ENCODE measurements around the gene BTBD3. TPM values are rescaled to one million over a fixed set of nuclear protein-coding genes. Genes with fewer than 3 reads are reported as not detected.

BTBD3 gene
- total RNA-seq: 1 to 10 TPM in 1 of 2 experiments, under 1 TPM in 1; 0.86 to 1.4 TPM
- polyA plus RNA-seq: 1 to 10 TPM in 1 of 3 donors, under 1 TPM in 2; 0.07 to 1.3 (median 0.65) TPM
- 0 to 6.3 (median 2.7) reads per million in 6 experiments for total RNA-seq

DNA sequence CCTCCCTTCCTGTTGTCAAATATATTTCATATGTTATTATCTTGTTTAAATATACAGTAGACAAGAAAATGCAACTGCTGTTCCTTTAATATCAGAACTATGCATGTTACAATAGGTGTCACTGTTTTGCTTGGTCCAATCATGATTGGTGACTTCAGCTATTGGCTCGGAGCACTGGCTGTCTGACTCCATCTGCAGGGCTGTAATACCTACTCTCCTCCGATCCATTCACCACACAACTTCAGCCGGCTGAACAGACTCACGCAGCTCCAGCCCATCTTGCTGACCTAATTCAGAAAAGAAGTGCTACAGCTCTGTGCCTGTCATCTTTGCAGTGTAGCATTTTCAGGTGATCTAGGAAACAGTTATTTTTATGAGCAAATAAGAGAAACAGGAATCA is at the start of gene BTBD3:
Gene BTBD3, plus strand, starts transcription at position 231 of the 400 bp plus-strand sequence. CDS start 383 bp downstream, outside the sequence.
- peak in 1 of 2 donors; percentile 22 for ATAC-seq
- no peak for DNase-seq

DNA sequence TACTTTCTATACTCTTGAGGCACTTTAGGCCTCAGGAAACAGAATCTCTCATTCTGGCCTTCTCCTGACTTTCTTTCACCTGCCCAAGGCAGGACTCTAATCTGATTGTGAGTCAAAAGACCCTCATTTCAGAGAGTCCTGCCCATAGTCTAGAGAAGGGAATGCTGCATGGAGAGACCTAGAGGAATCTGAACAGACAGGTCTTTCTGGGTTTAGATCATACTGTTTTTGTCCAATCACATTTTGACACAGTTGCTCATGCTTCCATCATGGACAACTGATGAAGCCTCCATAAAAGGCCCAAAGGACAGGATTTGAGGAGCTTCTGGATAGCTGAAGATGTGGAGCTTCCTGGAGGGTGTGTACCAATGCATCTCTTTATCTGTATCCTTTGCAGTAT is 48.1 kb upstream of the BTBD3 start:
- POLR2A ChIA-PET: no interaction called here
- peaks cover 0 to 7% (median 0%) of the 10 kb centered on the region in 9 donors for H3K9me3 Mint-ChIP-seq
- ATAC-seq (no peak), DNase-seq (no peak)
- peaks cover 0 to 19% (median 2%) of the 10 kb centered on the region in 5 donors for H3K27me3 Mint-ChIP-seq
- no peaks in the 10 kb centered on the region for H3K36me3 Mint-ChIP-seq
- H3K27ac Mint-ChIP-seq: no peak overlapping the region
- peaks cover 0 to 3% (median 0%) of the 10 kb centered on the region in 4 donors for H3K4me1 Mint-ChIP-seq
- H3K4me3 Mint-ChIP-seq: no peak overlapping the region

More for the DNA sequence above, at the start of gene BTBD3:
- Mint-ChIP-seq H3K27ac (no peak within 1 kb of the TSS), H3K4me3 (peak within 1 kb of the TSS in 4 of 10 donors; percentile 28 to 67 (median 34)), H3K4me1 (peaks cover 2 to 18% (median 10%) of the 10 kb centered on the region in 4 donors), H3K36me3 (no peaks in the 10 kb centered on the region), H3K27me3 (no peaks in the 10 kb centered on the region), H3K9me3 (no peaks in the 10 kb centered on the region)
- POLR2A ChIA-PET: no interaction called here

DNA sequence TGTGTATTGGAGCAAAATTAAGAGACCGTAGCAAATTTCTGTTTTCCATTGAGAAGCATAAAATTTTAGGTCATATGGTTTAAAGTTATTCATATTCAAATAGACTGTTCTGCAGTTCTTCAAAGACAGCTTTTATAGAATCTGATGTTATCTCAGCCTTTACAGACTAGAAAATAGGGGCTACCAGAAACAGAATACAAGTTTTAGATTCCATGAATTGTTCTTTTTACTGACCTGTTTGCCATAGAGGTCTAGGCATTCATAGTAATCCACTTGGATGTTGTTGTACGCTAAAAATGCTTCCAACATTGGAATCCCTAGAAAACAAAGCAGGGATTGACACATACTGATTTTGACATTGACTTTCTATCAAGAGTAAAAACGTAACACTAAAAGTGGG is 47.3 kb upstream of the BTBD3 start:
- H3K27ac Mint-ChIP-seq: no peak overlapping the region
- POLR2A ChIA-PET: no interaction called here
- H3K27me3 Mint-ChIP-seq: peaks cover 0 to 19% (median 1%) of the 10 kb centered on the region in 5 donors
- H3K36me3 Mint-ChIP-seq: no peaks in the 10 kb centered on the region
- no peak for ATAC-seq
- peaks cover 0 to 3% (median 0%) of the 10 kb centered on the region in 4 donors for H3K4me1 Mint-ChIP-seq
- DNase-seq: no peak
- no peak overlapping the region for H3K4me3 Mint-ChIP-seq
- peaks cover 0 to 7% (median under 1%) of the 10 kb centered on the region in 9 donors for H3K9me3 Mint-ChIP-seq

DNA sequence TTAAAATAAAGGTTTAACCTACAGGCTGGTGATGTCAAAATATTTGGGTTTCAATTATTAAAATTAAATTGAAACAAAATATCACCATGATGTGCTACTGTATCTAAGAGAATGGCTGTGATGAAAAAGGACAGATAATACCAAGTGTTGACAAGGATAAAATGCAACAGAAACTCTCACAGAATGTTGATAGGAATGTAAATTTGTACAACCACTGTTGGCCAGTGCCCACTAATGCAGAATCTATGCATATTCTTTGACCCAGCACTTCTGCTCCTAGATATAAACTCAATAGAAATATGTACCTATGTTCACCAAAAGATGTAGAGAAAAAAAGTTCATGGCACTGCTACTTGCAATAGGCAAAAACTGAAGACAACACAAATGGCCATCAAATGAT is 41.1 kb upstream of the BTBD3 start:
- peaks cover 1 to 23% (median 4%) of the 10 kb centered on the region in 5 donors for H3K27me3 Mint-ChIP-seq
- POLR2A ChIA-PET: no interaction called here
- H3K9me3 Mint-ChIP-seq: peaks cover 0 to 10% (median 2%) of the 10 kb centered on the region in 9 donors
- no peaks in the 10 kb centered on the region for H3K36me3 Mint-ChIP-seq
- H3K4me3 Mint-ChIP-seq: no peak overlapping the region
- peaks cover 0 to 3% (median 0%) of the 10 kb centered on the region in 4 donors for H3K4me1 Mint-ChIP-seq
- ATAC-seq: no peak
- DNase-seq: no peak
- no peak overlapping the region for H3K27ac Mint-ChIP-seq

DNA sequence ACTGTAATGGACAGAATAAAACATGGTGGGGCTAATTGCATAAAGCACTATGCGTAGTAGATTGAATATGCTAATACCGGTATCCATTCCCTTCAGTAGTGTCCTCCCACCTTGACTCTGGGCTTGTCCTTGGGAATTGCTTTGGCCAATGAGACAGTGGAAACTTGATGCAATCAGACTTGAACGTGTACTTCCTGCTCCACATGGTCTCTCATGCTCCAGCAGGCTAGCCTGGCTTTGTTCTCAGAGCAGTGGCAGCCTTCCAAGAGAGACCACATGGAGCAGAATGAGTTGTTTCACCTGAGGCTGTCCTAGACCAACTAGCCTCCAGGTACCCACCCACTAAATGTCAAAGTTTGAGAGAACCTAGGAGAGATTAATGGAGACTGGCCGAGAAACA is 37.0 kb upstream of the BTBD3 start:
- no peak for DNase-seq
- Mint-ChIP-seq H3K36me3 (no peaks in the 10 kb centered on the region), H3K4me1 (no peaks in the 10 kb centered on the region), H3K27me3 (peaks cover 1 to 7% (median 5%) of the 10 kb centered on the region in 5 donors), H3K27ac (no peak overlapping the region), H3K9me3 (peaks cover 0 to 7% (median 2%) of the 10 kb centered on the region in 9 donors), H3K4me3 (no peak overlapping the region)
- POLR2A ChIA-PET: no interaction called here
- no peak for ATAC-seq

DNA sequence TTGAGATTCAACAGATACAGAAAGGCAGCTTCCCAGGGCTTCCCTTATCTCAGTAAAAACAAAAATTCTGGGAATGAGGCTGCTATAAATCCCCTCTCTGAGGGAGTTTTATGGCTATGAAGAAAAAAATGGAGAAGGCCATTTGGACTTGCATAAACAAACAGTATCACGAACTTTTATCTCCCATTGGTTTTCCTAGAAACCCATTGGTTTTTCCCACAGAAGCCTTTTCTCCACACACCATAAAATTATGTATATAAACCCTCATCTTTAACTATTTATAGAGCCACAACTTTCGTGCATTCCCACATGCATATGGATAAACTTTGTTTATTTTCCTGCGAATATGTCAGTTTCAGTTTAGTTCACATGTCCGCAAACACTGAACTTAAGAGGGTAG is 36.2 kb upstream of the BTBD3 start:
- DNase-seq (no peak), ATAC-seq (no peak)
- Mint-ChIP-seq H3K36me3 (no peaks in the 10 kb centered on the region), H3K4me1 (no peaks in the 10 kb centered on the region), H3K4me3 (no peak overlapping the region), H3K27me3 (peaks cover 0 to 7% (median 5%) of the 10 kb centered on the region in 5 donors), H3K9me3 (peaks cover 0 to 6% (median 0%) of the 10 kb centered on the region in 9 donors), H3K27ac (no peak overlapping the region)
- POLR2A ChIA-PET: no interaction called here

DNA sequence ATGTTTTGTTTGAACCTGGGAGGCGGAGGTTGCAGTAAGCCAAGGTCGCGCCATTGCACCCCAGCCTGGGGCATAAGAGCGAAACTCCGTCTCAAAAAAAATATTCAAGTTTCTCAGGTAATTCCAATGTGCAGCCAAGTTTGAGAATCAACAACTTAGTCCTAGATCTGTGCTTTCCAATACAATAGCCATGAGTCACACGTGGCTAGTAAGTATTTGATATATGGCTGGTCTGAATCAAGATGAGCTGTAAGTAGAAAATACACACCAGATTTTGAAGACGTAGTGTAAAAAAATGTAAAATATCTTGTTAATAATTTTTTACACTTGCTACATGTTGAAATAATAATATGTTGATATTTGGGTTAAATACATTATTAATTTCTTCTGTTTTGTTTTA is 35.0 kb upstream of the BTBD3 start:
- DNase-seq (no peak), ATAC-seq (no peak)
- no peaks in the 10 kb centered on the region for H3K36me3 Mint-ChIP-seq
- POLR2A ChIA-PET: no interaction called here
- no peak overlapping the region for H3K27ac Mint-ChIP-seq
- H3K4me1 Mint-ChIP-seq: no peaks in the 10 kb centered on the region
- H3K9me3 Mint-ChIP-seq: peaks cover 0 to 6% (median 0%) of the 10 kb centered on the region in 9 donors
- peaks cover 0 to 17% (median 6%) of the 10 kb centered on the region in 5 donors for H3K27me3 Mint-ChIP-seq
- H3K4me3 Mint-ChIP-seq: no peak overlapping the region

DNA sequence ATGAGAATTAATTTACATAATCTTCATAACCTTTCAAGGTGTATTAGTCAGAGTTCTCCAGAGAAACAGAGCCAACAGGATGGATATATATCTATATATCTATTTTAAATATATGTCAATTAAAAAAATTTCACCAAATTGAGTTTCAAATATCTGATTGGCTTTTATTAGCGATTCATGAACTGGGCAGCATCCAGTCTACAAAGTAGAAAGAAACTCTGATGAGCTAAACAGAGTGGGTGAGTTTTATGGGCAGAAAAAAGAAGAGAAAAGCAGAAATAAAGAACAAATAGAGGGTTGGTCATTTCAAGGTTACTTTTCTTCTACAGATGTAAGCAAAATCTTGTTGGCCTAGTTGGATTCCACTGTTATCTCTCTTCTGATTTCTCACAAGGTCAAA is 29.0 kb upstream of the BTBD3 start:
- Mint-ChIP-seq H3K36me3 (peaks cover 0 to 5% (median 0%) of the 10 kb centered on the region in 3 donors), H3K4me3 (peak overlapping the region in 1 of 10 donors; percentile 24), H3K27ac (no peak overlapping the region)

DNA sequence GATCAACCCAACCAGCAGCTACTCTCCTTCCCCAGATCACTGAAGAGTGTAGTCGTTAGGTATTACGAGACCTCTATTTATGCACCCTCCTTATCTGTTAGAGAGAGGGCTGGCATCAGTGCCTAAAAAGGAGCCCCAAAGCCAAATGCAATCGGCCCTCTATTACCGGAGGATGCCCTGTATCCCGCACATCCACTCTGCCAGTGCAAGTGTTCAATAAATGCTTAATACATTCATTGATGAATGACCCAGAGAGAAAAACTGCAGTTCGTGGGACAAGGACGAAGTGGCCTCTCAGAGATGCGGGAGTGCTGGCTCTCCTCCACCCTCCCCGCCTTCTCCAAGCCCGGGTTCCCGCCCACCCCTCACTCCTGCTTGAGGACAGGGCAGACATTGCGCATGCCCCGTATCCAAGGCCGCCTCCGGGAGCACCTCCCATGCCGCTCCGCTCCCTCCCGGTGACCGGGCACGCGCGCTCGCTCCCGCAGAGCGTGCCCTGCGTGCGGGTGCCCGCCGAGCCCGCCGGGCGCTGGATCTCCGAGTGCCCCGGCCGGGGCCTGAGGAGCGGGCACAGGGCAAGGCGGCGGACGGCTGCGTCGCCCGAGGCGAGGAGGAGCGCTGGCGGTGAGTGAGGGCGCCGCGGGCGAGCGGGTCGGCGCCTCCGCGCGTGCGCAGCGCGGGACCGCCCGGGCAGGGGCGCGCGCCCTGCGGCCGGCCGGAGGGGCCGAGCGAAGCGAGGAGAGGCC is 27.2 kb upstream of the BTBD3 start:
- peak in 8 of 10 donors; percentile 2 to 65 (median 24) for DNase-seq

More for the DNA sequence above, 29.0 kb upstream of the BTBD3 start:
- peaks cover 6 to 39% (median 23%) of the 10 kb centered on the region in 5 donors for H3K27me3 Mint-ChIP-seq
- DNase-seq (no peak), ATAC-seq (no peak)
- H3K9me3 Mint-ChIP-seq: peaks cover 0 to 4% (median 0%) of the 10 kb centered on the region in 9 donors
- H3K4me1 Mint-ChIP-seq: peaks cover 3 to 21% (median 12%) of the 10 kb centered on the region in 4 donors
- POLR2A ChIA-PET: no interaction called here

DNA sequence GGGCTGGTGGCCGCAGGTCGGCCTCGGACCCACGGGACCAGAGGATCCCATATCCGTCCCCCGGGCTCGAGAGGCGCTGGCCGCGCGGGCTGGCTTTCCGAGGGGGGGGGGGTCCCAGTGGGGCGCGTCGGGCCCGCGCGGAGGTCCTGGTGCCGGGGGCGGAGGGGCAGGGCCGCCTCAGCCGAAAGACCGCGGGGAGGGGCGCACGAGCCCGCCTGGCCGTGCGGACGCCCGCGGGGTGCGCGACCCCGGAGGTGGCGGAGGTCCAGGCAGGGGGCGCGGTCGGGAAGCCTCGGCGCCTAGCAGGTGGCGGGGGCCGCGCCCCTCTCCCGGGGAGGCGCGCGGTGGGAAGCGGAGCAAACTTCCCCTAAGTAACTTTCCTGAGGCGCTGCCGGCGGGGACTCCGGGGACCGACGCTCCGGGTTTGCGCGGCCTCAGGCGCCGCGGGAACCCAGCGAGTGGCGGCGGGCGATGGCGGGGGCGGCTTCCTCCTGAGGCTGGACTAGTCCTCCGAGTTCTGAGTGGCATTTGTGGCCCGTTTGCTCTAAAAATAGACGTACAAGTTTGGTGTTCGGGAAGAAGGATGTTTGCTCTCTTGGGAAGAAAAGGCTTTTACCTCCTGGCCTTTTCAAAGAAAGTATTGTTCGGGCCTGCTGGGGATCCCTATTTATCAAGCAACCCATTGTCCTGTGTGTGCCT is 26.5 kb upstream of the BTBD3 start:
- DNase-seq: peak in 5 of 10 donors; percentile 1 to 13 (median 7)
- Mint-ChIP-seq H3K4me1 (peaks cover 3 to 21% (median 12%) of the 10 kb centered on the region in 4 donors), H3K27me3 (peaks cover 7 to 37% (median 23%) of the 10 kb centered on the region in 5 donors), H3K36me3 (peaks cover 0 to 5% (median 0%) of the 10 kb centered on the region in 3 donors), H3K27ac (peak overlapping the region in 4 of 10 donors; percentile 36 to 71 (median 61)), H3K4me3 (peak overlapping the region; percentile 72 to 88 (median 81)), H3K9me3 (peaks cover 0 to 4% (median 0%) of the 10 kb centered on the region in 9 donors)
- POLR2A ChIA-PET: no interaction called here
- peak; percentile 31 to 50 for ATAC-seq

More for the DNA sequence above, 27.2 kb upstream of the BTBD3 start:
- Mint-ChIP-seq H3K36me3 (peaks cover 0 to 5% (median 0%) of the 10 kb centered on the region in 3 donors), H3K9me3 (peaks cover 0 to 4% (median 0%) of the 10 kb centered on the region in 9 donors), H3K4me1 (peaks cover 3 to 21% (median 12%) of the 10 kb centered on the region in 4 donors), H3K27me3 (peaks cover 7 to 37% (median 23%) of the 10 kb centered on the region in 5 donors), H3K4me3 (peak overlapping the region; percentile 62 to 86 (median 82)), H3K27ac (peak overlapping the region in 3 of 10 donors; percentile 31 to 66 (median 65))
- POLR2A ChIA-PET: no interaction called here
- ATAC-seq: peak; percentile 42 to 67

DNA sequence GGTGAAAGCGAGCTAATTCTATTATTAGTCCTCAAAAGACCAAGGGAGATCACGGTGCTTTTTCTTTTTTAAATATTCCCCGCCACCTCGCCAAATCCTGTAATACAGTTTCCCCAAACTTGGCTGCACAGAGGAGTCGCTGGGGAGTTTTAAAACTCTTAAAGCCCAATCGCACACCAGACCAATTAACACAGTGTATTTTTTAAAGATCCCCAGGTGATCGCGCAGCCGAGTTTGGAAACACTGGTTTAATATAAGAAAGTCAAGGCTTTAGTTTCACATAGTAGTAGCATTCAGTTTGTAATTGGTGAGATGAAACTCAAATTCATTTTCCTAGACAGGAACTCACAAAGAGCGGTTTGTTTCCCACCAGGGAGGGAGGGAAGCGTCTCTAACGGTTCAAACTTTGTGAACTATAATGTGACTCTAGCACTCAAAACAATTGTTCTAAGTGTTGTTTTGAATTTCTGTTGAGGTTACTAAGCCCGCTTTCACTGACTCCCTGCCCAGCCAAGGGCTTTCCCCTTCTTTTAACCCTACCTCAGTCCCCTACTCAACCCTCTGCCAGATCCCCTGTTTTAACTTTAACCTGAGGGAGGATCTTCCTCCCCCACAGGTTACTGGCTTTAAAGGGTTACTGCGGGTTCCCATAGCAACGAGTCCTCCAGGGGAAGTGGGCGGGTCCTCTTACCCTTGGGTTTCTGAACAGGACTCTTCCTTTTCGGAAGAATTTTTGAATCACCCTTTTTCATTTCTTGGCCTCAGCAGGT is 25.7 kb upstream of the BTBD3 start:
- DNase-seq (peak in 8 of 10 donors; percentile 13 to 68 (median 23)), ATAC-seq (peak; percentile 45 to 49)
- peak overlapping the region; percentile 72 to 88 (median 81) for H3K4me3 Mint-ChIP-seq
- H3K9me3 Mint-ChIP-seq: peaks cover 0 to 4% (median 0%) of the 10 kb centered on the region in 9 donors
- peaks cover 0 to 5% (median 0%) of the 10 kb centered on the region in 3 donors for H3K36me3 Mint-ChIP-seq
- peaks cover 3 to 21% (median 12%) of the 10 kb centered on the region in 4 donors for H3K4me1 Mint-ChIP-seq
- peak overlapping the region in 7 of 10 donors; percentile 2 to 71 (median 42) for H3K27ac Mint-ChIP-seq
- POLR2A ChIA-PET: no interaction called here
- peaks cover 7 to 33% (median 20%) of the 10 kb centered on the region in 5 donors for H3K27me3 Mint-ChIP-seq

DNA sequence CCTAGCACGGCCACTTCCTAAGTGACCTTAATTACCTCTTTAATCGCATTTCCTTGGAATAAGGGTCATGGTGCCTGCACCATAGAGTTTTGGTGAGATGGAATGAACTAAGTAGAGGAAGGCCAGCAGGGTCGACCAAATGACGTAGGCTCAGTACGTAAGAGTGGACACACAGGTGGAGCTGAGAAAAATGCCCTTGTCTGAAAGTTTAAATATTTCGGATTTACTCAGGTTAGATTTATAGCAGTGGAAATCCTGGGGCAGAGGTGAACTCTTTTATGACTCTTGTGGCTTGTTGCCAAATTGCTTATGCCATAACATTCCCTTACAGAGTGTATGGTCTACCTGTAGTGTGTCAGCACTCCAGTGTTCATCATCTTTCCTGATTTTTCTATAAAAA is 23.6 kb upstream of the BTBD3 start:
- Mint-ChIP-seq H3K4me3 (no peak overlapping the region), H3K9me3 (peaks cover 0 to 4% (median 0%) of the 10 kb centered on the region in 9 donors), H3K27ac (no peak overlapping the region), H3K4me1 (peaks cover 3 to 21% (median 12%) of the 10 kb centered on the region in 4 donors), H3K36me3 (peaks cover 0 to 5% (median 0%) of the 10 kb centered on the region in 3 donors), H3K27me3 (peaks cover 7 to 29% (median 24%) of the 10 kb centered on the region in 5 donors)
- POLR2A ChIA-PET: no interaction called here
- DNase-seq: no peak
- ATAC-seq: no peak
